ENCODE results near the gene SPATA20. TPM values are rescaled to one million over a fixed set of nuclear protein-coding genes. Genes with fewer than 3 reads are reported as not detected.

SPATA20 gene
- polyA plus RNA-seq, 2 of the 4 experiments (the other 2 are of a cell fraction) = 34.4 to 110 TPM

DNA sequence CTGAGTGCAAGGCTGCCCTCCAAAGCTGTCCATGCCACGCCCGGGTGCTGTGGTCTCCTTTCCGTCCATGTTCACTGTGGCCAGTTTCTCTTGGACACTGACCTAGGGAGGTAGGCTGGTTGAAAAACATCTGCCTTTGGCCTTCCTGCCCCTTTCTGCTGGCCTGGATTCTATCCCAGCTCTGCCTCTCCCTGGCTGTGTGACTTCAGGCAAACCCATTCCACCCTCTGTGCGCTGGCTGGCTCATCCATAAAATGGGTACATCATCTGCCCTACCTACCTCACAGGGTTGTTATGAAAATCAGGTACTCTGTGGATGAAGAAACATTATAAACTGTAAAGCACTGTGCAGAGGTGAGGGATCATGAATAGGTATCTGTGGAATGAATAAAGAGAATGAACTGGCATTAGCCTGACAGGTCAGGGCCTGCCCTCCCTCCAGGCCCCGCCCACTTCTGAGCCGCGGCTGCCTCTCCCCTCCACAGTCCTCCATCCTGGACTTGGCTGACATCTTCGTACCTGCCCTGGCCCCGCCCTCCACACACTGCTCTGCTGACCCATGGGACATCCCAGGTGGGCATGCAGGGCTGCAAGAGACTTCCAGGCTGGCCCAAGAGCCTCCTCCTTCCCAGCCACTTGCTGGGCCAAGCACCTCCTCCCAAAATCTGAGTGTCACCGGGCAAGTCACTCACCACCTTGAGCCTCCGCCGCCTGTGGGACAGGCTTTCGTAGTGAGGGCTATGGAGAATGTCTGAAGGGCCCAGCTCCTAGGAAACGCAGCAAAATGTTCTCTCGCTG lies 7.0 kb upstream of the SPATA20 start:
- no peak for FAIRE-seq
- ChIA-PET CTCF (interaction anchor here (0.5 to 23.7 kb wide), 5 partner anchors 14 to 156 kb away, joined by 3 to 753 read pairs (median 5); partner anchors contain the start of gene ANKRD40), POLR2A (no interaction called here)
- WGBS (ENCODE audit: missing lambda C conversion rate) = 70% methylated on average over 12 of the region's 15 CpGs
- Histone ChIP-seq H3K27ac (peak overlapping the region; percentile 4 to 90; a peak in 3 of 6 replicates), H3K4me2 (peak overlapping the region; percentile 97; the same call in 2 of the 3 replicates), H3K4me1 (peaks cover 41% of the 10 kb centered on the region), H3K9me3 (no peaks in the 10 kb centered on the region), H3K4me3 (no peak overlapping the region)
- TF ChIP-seq CHD4 (IDR thresholded peaks at IDR 0.05; ENCODE audit: borderline replicate concordance) (peak; percentile 59; the same call in 1 of the 2 replicates), POLR2A (IDR thresholded peaks at IDR 0.05; ENCODE audit: low read length) (peak; percentile 15), ZFP36 (IDR thresholded peaks at IDR 0.05; ENCODE audit: borderline replicate concordance, partially characterized antibody) (peak; percentile 48), KDM5A (IDR thresholded peaks at IDR 0.05) (no peak), SMC3 (IDR thresholded peaks at IDR 0.05) (no peak), CHD2 (IDR thresholded peaks at IDR 0.05; ENCODE audit: low read length, partially characterized antibody) (no peak), KDM1A (IDR thresholded peaks at IDR 0.05; ENCODE audit: low read depth) (peak; percentile 90)
- peak in 1 of 2 experiments; percentile 5; a peak in 1 of 6 replicates for ATAC-seq
- DNase-seq (ENCODE audit: low read depth in 1 of 2, low spot score in 1 of 2) = peak in 1 of 2 experiments; percentile 39

DNA sequence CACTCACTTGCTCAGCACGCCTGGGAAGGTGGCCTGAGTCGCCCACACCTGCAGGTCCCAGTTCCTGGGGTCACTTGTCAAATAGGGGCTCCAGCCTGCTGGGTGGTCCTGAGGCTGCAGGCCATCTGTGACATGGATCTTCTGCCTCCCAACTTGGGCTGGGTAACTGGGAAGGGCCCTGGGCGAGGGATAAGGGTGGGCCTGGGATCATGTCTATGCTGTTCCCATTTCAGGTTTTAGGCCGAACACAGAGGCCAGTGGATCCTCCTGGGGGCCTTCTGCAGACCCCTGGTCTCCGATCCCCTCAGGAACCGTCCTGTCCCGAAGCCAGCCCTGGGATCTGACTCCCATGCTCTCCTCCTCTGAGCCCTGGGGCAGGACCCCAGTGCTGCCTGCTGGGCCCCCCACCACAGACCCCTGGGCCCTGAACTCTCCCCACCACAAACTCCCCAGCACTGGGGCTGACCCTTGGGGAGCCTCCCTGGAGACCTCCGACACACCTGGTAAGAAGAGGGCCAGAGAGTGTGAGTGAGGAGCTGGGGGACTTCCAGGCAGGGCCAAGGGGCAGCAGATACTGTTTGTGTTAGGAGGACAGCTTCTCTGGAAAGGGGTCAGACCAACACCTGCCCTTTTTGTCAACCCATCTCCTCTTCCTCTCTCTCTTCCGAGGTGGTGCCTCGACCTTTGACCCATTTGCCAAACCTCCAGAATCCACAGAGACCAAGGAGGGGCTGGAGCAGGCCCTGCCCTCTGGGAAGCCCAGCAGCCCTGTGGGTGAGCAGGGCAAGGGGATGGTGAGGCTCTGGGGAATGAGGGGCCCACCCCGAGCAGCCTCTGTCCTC lies 6.2 kb upstream of the SPATA20 start:
- Histone ChIP-seq H3K4me3 (peak overlapping the region; percentile 51), H3K27ac (peak overlapping the region; percentile 85 to 90), H3K4me1 (peaks cover 41% of the 10 kb centered on the region), H3K9me3 (no peaks in the 10 kb centered on the region), H3K4me2 (peak overlapping the region; percentile 97)
- POLR2A ChIA-PET = interaction anchor here (2.5 to 2.6 kb wide), 2 partner anchors 98 to 325 kb away, joined by 17 to 24 read pairs; partner anchors contain the start of gene TOB1
- DNase-seq (ENCODE audit: low read depth in 1 of 2, low spot score in 1 of 2) (no peak), FAIRE-seq (no peak), ATAC-seq (peak in 1 of 2 experiments; percentile 14; a peak in 3 of 6 replicates)
- 81% methylated on average over 11 of the region's 11 CpGs for WGBS (ENCODE audit: missing lambda C conversion rate)
- CTCF ChIA-PET = interaction anchor here (0.5 to 23.7 kb wide), 14 partner anchors 10 to 341 kb away, joined by 3 to 753 read pairs (median 12); partner anchors contain the start of gene ANKRD40
- TF ChIP-seq JUN (IDR thresholded peaks at IDR 0.05) (no peak), SREBF2 (IDR thresholded peaks at IDR 0.05) (no peak), TP53 (CRISPR knock-in tag; IDR thresholded peaks at IDR 0.05) (no peak), EHMT2 (IDR thresholded peaks at IDR 0.05; ENCODE audit: low read depth) (no peak), RCOR1 (IDR thresholded peaks at IDR 0.05; ENCODE audit: low read depth, low read length) (no peak), BHLHE40 (IDR thresholded peaks at IDR 0.05; ENCODE audit: low read depth, low read length) (no peak), HOXB13 (CRISPR knock-in tag; IDR thresholded peaks at IDR 0.05; ENCODE audit: low read depth) (no peak), CHD4 (IDR thresholded peaks at IDR 0.05; ENCODE audit: borderline replicate concordance) (no peak), ZNF302 (CRISPR knock-in tag; IDR thresholded peaks at IDR 0.05) (no peak), MAFK (IDR thresholded peaks at IDR 0.05; ENCODE audit: partially characterized antibody) (no peak), NFE2L2 (conservative IDR thresholded peaks at IDR 0.05; ENCODE audit: low read length) (no peak), CBX2 (IDR thresholded peaks at IDR 0.05; ENCODE audit: borderline replicate concordance, low read depth) (no peak), EHF (CRISPR knock-in tag; IDR thresholded peaks at IDR 0.05) (no peak), CHD2 (IDR thresholded peaks at IDR 0.05; ENCODE audit: low read length, partially characterized antibody) (no peak), PHF8 (IDR thresholded peaks at IDR 0.05; ENCODE audit: borderline replicate concordance, low read depth) (no peak), CBX8 (IDR thresholded peaks at IDR 0.05) (no peak), HOXB5 (CRISPR knock-in tag; IDR thresholded peaks at IDR 0.05) (no peak)
- TF ChIP-seq, protein P1, sequence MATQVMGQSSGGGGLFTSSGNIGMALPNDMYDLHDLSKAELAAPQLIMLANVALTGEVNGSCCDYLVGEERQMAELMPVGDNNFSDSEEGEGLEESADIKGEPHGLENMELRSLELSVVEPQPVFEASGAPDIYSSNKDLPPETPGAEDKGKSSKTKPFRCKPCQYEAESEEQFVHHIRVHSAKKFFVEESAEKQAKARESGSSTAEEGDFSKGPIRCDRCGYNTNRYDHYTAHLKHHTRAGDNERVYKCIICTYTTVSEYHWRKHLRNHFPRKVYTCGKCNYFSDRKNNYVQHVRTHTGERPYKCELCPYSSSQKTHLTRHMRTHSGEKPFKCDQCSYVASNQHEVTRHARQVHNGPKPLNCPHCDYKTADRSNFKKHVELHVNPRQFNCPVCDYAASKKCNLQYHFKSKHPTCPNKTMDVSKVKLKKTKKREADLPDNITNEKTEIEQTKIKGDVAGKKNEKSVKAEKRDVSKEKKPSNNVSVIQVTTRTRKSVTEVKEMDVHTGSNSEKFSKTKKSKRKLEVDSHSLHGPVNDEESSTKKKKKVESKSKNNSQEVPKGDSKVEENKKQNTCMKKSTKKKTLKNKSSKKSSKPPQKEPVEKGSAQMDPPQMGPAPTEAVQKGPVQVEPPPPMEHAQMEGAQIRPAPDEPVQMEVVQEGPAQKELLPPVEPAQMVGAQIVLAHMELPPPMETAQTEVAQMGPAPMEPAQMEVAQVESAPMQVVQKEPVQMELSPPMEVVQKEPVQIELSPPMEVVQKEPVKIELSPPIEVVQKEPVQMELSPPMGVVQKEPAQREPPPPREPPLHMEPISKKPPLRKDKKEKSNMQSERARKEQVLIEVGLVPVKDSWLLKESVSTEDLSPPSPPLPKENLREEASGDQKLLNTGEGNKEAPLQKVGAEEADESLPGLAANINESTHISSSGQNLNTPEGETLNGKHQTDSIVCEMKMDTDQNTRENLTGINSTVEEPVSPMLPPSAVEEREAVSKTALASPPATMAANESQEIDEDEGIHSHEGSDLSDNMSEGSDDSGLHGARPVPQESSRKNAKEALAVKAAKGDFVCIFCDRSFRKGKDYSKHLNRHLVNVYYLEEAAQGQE (IDR thresholded peaks at IDR 0.05) = no peak

Measured in A549 (cell line).